ENCODE data around the gene CMIP. TPM values are rescaled to one million over a fixed set of nuclear protein-coding genes. Genes with fewer than 3 reads are reported as not detected.

CMIP gene
- total RNA-seq, 2 experiments from 2014 or later, result 28.1 to 29.7 TPM

GRCh38 chr16:81701296-81701970 lies 256.8 kb downstream of the CMIP start:
- no peak overlapping the region for H3K27ac Mint-ChIP-seq
- no peaks in the 10 kb centered on the region for H3K4me1 Mint-ChIP-seq
- H3K36me3 Mint-ChIP-seq, result no peaks in the 10 kb centered on the region
- no peak for DNase-seq
- H3K9me3 Mint-ChIP-seq, result no peaks in the 10 kb centered on the region
- no peak overlapping the region for H3K4me3 Mint-ChIP-seq
- no peaks in the 10 kb centered on the region for H3K27me3 Mint-ChIP-seq

DNA sequence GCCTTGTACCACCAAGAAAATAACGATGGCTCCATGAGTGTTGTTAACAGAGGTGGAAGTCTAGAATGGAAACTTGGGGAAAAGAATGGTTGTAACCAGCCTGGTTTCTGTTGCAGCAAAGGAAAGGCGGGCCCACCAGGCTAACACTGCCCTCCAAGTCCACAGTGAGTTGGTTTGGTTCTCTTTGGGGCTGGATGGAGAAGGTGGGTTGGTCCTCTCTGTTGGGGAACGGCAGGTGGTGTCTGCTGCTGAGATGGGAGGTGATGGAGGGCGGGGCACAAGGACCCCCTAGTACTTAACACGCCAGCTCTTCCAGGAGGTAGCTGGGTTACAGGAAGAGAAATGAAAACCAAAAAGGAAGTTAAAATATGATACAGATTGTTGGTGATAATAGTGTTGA lies 257.9 kb downstream of the CMIP start:
- no peaks in the 10 kb centered on the region for H3K9me3 Mint-ChIP-seq
- no peak overlapping the region for H3K4me3 Mint-ChIP-seq
- peaks cover 5% of the 10 kb centered on the region for H3K36me3 Mint-ChIP-seq
- H3K27me3 Mint-ChIP-seq, result no peaks in the 10 kb centered on the region
- no peak for DNase-seq
- H3K4me1 Mint-ChIP-seq, result no peaks in the 10 kb centered on the region
- no peak overlapping the region for H3K27ac Mint-ChIP-seq

- Mint-ChIP-seq H3K27ac (no peak overlapping the region), H3K27me3 (no peaks in the 10 kb centered on the region), H3K36me3 (peaks cover 5% of the 10 kb centered on the region), H3K4me3 (no peak overlapping the region), H3K9me3 (no peaks in the 10 kb centered on the region), H3K4me1 (no peaks in the 10 kb centered on the region)
- no peak for DNase-seq
These were observed 258.9 kb downstream of the CMIP start for GRCh38 chr16:81703177-81704155.

DNA sequence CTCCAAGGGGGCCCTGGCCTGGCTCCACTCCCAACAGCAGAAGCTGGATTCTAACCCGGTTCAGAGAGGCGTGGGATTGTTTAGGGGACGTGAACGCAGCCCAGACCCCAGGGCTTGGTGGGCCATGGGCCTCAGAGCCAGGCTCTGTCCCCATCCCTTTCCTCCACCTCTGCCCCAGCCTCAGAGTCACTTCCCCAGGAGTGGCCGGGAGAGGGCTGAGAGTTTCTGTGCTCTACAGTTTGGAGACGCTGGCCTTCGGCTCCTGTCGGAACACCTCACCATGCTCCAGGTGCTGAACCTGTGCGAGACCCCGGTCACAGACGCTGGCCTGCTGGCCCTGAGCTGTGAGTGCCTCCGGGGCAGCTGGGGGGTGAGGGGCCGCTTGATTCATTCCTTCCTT lies 260.7 kb downstream of the CMIP start:
- Mint-ChIP-seq H3K4me3 (no peak overlapping the region), H3K36me3 (peaks cover 5% of the 10 kb centered on the region), H3K27me3 (no peaks in the 10 kb centered on the region), H3K4me1 (no peaks in the 10 kb centered on the region), H3K9me3 (no peaks in the 10 kb centered on the region), H3K27ac (no peak overlapping the region)
- DNase-seq, result no peak

DNA sequence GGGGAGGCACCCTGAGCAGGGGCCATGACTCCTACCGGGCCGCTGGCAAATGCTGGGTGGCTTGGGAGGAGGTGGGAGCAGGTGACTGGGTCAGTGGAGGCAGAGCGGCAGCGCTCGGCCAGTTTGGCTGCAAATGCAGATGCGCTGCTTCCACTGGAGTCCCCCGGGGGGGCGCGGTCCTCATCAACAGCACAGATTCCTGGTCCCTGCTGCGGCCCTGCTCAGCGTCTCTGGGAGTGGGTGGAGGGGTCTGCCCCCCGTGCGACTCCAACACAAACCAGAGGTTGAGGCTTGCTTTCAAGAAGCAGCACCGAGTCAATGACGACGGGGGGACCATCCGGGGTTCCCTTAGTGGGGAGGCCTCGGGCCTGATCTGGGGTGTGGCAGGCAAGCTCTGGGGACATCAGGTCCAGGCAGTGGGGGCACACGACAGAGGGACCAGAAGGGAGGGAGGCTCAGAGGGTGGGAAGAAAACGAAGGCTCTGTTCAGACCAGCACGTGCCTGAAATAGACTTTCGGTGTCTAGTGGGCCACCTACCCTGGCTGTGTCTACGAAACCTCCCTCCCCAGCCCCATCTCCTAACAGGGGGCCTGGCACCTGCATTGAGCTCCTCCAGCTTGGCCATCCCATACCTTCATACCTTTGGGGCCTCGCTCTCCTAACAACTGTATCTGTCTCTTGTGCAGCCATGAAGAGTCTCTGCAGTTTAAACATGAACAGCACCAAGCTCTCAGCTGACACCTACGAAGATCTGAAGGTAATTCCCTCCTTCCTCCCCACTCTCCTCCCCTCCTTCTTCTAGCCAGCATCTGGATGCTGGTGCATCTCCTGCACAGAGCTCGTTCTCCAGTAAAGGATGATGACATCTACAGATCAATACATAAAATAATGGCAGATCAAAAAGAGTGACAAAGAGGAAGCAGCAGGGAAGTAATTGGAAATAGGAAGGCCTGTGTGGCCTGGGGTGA lies 262.0 kb downstream of the CMIP start:
- DNase-seq, result no peak
- no peaks in the 10 kb centered on the region for H3K27me3 Mint-ChIP-seq
- H3K9me3 Mint-ChIP-seq, result no peaks in the 10 kb centered on the region
- no peak overlapping the region for H3K4me3 Mint-ChIP-seq
- H3K36me3 Mint-ChIP-seq, result peaks cover 5% of the 10 kb centered on the region
- peaks cover 1% of the 10 kb centered on the region for H3K4me1 Mint-ChIP-seq
- H3K27ac Mint-ChIP-seq, result no peak overlapping the region

- Mint-ChIP-seq H3K36me3 (peaks cover 5% of the 10 kb centered on the region), H3K9me3 (no peaks in the 10 kb centered on the region), H3K4me1 (peaks cover 1% of the 10 kb centered on the region), H3K27me3 (no peaks in the 10 kb centered on the region), H3K27ac (no peak overlapping the region), H3K4me3 (no peak overlapping the region)
- DNase-seq, result no peak
These were observed 263.0 kb downstream of the CMIP start for GRCh38 chr16:81707411-81708265.

GRCh38 chr16:81708266-81709015 lies 263.8 kb downstream of the CMIP start:
- no peaks in the 10 kb centered on the region for H3K9me3 Mint-ChIP-seq
- DNase-seq, result no peak
- H3K27ac Mint-ChIP-seq, result no peak overlapping the region
- H3K27me3 Mint-ChIP-seq, result no peaks in the 10 kb centered on the region
- H3K36me3 Mint-ChIP-seq, result peaks cover 5% of the 10 kb centered on the region
- peaks cover 1% of the 10 kb centered on the region for H3K4me1 Mint-ChIP-seq
- H3K4me3 Mint-ChIP-seq, result no peak overlapping the region

- H3K4me3 Mint-ChIP-seq, result no peak overlapping the region
- H3K27me3 Mint-ChIP-seq, result no peaks in the 10 kb centered on the region
- H3K36me3 Mint-ChIP-seq, result peaks cover 5% of the 10 kb centered on the region
- peaks cover 1% of the 10 kb centered on the region for H3K4me1 Mint-ChIP-seq
- no peak overlapping the region for H3K27ac Mint-ChIP-seq
- H3K9me3 Mint-ChIP-seq, result no peaks in the 10 kb centered on the region
- DNase-seq, result no peak
These were observed 264.6 kb downstream of the CMIP start for GRCh38 chr16:81709016-81709900.

GRCh38 chr16:81710044-81710443 lies 265.4 kb downstream of the CMIP start:
- Mint-ChIP-seq H3K27ac (no peak overlapping the region), H3K4me3 (no peak overlapping the region), H3K9me3 (no peaks in the 10 kb centered on the region), H3K36me3 (peaks cover 5% of the 10 kb centered on the region), H3K27me3 (no peaks in the 10 kb centered on the region), H3K4me1 (peaks cover 8% of the 10 kb centered on the region)
- no peak for DNase-seq

DNA sequence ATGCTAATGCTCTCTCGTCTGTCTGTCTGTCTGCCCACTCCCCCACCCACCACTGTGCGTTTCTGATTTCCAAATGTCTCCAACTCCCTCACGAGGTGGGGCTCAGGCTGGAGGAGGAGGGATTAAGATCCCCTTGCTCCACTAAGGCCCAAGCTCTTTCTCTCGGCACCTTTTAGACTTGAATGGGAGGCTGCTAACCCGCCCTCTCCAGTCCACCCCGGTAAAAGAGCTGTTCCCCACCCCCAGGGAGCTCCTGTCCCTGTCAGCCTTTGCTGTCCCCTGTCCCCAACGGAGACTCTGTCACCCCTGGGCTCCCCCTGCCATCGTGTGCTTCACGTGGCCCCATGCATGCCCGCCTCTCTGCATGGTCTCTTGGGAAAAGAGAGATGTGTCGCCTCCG lies 266.0 kb downstream of the CMIP start:
- no peak for DNase-seq
- Mint-ChIP-seq H3K27ac (no peak overlapping the region), H3K9me3 (no peaks in the 10 kb centered on the region), H3K4me1 (peaks cover 14% of the 10 kb centered on the region), H3K27me3 (no peaks in the 10 kb centered on the region), H3K4me3 (no peak overlapping the region), H3K36me3 (peaks cover 5% of the 10 kb centered on the region)

GRCh38 chr16:81711657-81712319 lies 267.2 kb downstream of the CMIP start:
- no peak for DNase-seq
- Mint-ChIP-seq H3K9me3 (no peaks in the 10 kb centered on the region), H3K4me3 (no peak overlapping the region), H3K27me3 (no peaks in the 10 kb centered on the region), H3K36me3 (peaks cover 5% of the 10 kb centered on the region), H3K4me1 (peaks cover 26% of the 10 kb centered on the region), H3K27ac (no peak overlapping the region)

- H3K4me3 Mint-ChIP-seq, result no peak overlapping the region
- peaks cover 29% of the 10 kb centered on the region for H3K4me1 Mint-ChIP-seq
- no peaks in the 10 kb centered on the region for H3K27me3 Mint-ChIP-seq
- no peaks in the 10 kb centered on the region for H3K36me3 Mint-ChIP-seq
- no peak for DNase-seq
- no peak overlapping the region for H3K27ac Mint-ChIP-seq
- H3K9me3 Mint-ChIP-seq, result no peaks in the 10 kb centered on the region
These were observed 268.1 kb downstream of the CMIP start for GRCh38 chr16:81712681-81713080.
